Endometrium (tissue), 2 donors: ENCODE data around the gene ANAPC5.
"Not testable (repeated sequence)": the region's sequence is repeated elsewhere in the genome, so short reads cannot be mapped to it uniquely, and the experiment has no call there.

Experiments used
- FAIRE-seq: peaks from 2 replicates; lab custom pipeline; 2012; peaks lifted over from hg19 to GRCh38; lab: Jason Lieb, UNC
- donor health status: control.
- donor health status: control.

Gene ANAPC5

GRCh38 chr12:121351820-121352681, at the start of gene ANAPC5:
TSS of gene ANAPC5 (minus strand) at chr12:121352411. CDS start at chr12:121352340, 71 bp downstream.
- peak; percentile 90 for FAIRE-seq

- FAIRE-seq = no peak
Measured at GRCh38 chr12:121400332-121401139, 48.3 kb upstream of the ANAPC5 start.

GRCh38 chr12:121399391-121400331, 47.5 kb upstream of the ANAPC5 start, which contains the start of gene RNF34:
TSS of gene RNF34 (plus strand) at chr12:121400118. CDS start at chr12:121400213, 95 bp downstream.
- FAIRE-seq = peak; percentile 96

- FAIRE-seq = no peak
Measured at GRCh38 chr12:121398355-121398754, 46.1 kb upstream of the ANAPC5 start.

- FAIRE-seq = no peak
Measured at GRCh38 chr12:121397521-121397920, 45.3 kb upstream of the ANAPC5 start.

GRCh38 chr12:121392325-121392716, 40.1 kb upstream of the ANAPC5 start:
- FAIRE-seq = no peak

- FAIRE-seq = peak; percentile 61
Measured at GRCh38 chr12:121391619-121392324, 39.6 kb upstream of the ANAPC5 start.

GRCh38 chr12:121390856-121391255, 38.6 kb upstream of the ANAPC5 start:
- FAIRE-seq = no peak

GRCh38 chr12:121388421-121388981, 36.3 kb upstream of the ANAPC5 start:
- FAIRE-seq = no peak

GRCh38 chr12:121384891-121385290, 32.7 kb upstream of the ANAPC5 start:
- not testable (repeated sequence) for FAIRE-seq

GRCh38 chr12:121383601-121384021, 31.4 kb upstream of the ANAPC5 start:
- no peak for FAIRE-seq

GRCh38 chr12:121379945-121380344, 27.7 kb upstream of the ANAPC5 start:
- no peak for FAIRE-seq

GRCh38 chr12:121378736-121379135, 26.5 kb upstream of the ANAPC5 start:
- FAIRE-seq = no peak

GRCh38 chr12:121376754-121377697, 24.8 kb upstream of the ANAPC5 start:
- FAIRE-seq = no peak

GRCh38 chr12:121374945-121375584, 22.9 kb upstream of the ANAPC5 start:
- not testable (repeated sequence) for FAIRE-seq

- FAIRE-seq = not testable (repeated sequence)
Measured at GRCh38 chr12:121374336-121374735, 22.1 kb upstream of the ANAPC5 start.

GRCh38 chr12:121373755-121374154, 21.5 kb upstream of the ANAPC5 start:
- FAIRE-seq = no peak

- FAIRE-seq = no peak
Measured at GRCh38 chr12:121371404-121371803, 19.2 kb upstream of the ANAPC5 start.

- FAIRE-seq = no peak
Measured at GRCh38 chr12:121366063-121366459, 13.8 kb upstream of the ANAPC5 start.
